Activated CD8-positive, alpha-beta memory T cell treated with anti-CD3 and anti-CD28 coated beads for 24 hours (primary cell): ENCODE results near the gene STIM2.

Experiments
- DNase-seq: peaks from one replicate; pipeline ENCODE4 v3.0.0-alpha.2; 2020

Gene STIM2

GRCh38 chr4:26907731-26908599, 47.3 kb downstream of the STIM2 start:
- no peak for DNase-seq

- no peak for DNase-seq
Observed at GRCh38 chr4:26909369-26909768, 48.7 kb downstream of the STIM2 start.

DNA sequence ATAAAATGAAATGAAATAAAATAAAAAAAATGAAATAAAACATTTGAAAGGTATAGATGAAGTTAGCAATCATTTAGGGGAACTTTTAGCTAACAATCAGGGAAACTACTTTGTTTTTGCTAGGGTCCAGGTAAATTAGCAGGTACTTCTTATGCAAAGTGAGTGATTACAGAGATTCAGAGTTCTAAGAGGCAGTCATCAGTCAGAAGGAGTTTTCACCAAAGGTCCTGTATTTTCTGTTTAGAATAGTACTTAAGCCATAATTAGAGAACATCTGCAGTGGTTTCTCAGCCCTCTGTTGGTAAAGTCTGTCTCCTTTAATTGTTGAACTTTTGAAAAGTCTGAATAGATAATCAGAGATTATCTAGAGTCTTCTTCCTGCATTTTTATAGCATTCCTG, 50.6 kb downstream of the STIM2 start:
- DNase-seq: no peak

DNA sequence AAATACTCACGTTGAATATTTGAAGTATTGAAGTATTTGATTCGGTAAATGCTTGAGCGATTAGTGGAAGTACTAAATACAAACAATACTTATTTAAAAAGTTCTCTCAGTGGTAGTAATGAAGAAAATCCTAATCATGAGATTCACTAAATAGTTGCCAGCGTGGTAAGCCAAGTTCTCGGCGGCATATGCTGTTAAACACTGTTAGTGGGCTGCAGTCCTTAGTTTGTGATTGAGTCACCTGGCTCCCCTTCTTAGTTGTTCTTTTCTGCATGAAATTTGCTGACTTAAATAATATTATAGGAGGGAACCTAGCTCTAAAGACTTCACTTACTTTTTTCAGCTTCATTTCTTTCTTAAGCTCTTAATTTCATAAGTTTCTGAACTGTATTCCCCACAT, 51.4 kb downstream of the STIM2 start:
- no peak for DNase-seq

GRCh38 chr4:26912810-26913209, 52.2 kb downstream of the STIM2 start:
- no peak for DNase-seq

- DNase-seq: no peak
Observed at GRCh38 chr4:26916195-26916594, 55.6 kb downstream of the STIM2 start.

DNA sequence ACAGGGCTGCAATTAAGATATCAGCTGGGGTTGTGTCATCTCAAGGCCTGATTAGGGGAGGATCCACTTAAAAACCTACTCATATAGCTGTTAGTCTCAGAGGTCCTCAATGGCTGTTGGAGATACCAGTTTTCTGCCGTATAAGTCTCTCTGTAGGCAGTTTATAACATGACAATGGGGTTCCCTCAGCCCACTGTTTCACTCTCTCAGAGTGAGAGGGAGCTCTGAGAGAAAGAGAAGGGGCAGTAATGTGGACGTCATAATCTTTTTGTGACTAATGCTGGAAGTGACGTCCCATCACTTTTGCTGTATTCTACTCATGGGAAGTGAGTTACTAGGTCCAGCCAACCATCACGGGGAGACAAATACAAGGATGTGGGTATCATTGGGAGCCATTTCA, 70.3 kb downstream of the STIM2 start:
- no peak for DNase-seq

DNA sequence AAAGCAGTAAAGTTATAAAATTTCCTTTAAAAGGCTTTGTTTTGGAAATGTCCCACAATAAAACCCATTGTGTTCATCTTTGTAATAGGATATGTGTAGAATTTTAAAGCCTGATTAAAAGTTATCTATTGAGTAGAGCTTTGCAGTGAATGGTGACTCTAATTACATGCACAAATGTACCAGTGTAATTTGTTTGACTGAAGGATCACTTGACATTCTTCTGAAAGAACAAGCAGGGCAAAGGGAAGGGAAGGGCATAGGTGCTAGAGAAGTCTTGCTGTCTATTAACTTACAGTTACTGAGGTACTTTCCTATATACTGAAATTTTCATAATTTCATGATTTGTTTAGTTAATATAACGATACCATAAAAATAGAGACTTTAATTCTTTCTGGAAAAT, 70.8 kb downstream of the STIM2 start:
- no peak for DNase-seq

- no peak for DNase-seq
Observed at GRCh38 chr4:26931966-26932365, 71.3 kb downstream of the STIM2 start.

GRCh38 chr4:26935397-26935796, 74.8 kb downstream of the STIM2 start:
- DNase-seq: no peak

DNA sequence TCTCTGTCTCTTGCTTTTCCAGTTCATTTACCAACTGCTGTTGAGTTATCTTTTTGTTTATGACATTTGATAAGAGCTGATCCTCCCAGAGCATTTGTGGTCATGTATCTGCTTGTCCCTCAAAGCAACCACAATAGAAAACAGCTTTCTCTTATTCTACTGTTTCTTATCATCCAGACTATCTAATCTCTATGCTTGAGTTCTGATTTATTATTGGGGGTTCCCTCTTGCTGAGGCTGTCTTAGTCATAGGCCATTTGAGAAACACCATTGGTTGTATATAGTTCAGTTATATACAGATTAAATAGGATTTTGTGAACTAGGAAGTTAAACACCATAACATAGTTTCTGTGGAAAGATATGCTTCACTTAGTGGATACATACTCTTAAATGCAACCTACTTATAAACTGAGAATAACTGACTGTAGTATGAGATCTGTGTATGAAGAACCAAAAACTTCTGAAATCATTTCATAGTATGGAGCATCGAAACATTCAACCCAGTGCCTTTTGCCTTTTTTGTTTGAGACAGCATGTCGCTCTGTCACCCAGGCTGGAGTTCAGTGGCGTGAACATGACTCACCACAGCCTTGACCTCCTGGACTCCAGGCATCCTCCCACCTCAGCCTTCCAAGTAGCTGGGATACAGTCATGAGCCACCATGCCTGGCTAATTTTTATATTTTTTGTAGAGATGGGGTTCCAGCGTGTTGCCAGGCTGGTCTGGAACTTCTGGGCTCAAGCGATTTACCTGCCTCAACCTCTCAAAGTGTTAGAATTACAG, 75.8 kb downstream of the STIM2 start:
- DNase-seq: no peak

DNA sequence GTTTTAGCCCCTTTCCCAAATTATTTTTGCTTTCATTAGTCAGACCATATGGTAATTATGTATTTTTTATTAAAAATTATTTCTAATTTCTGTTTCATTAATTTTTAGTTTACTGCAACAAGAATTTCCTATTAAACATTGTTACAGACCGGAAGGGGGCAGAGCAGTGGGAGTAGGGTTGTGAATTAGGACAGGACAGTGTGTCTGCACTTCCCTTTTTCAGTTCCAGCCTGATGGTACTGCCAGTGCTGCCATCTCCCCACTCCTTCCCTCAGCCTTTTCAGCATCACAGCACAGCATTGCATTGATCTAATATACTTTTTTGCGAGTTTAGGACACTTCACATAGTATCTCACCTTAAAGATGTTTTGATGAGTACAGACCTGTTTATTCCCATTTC, 76.5 kb downstream of the STIM2 start:
- DNase-seq: no peak

GRCh38 chr4:26937567-26937966, 76.9 kb downstream of the STIM2 start:
- DNase-seq: no peak

- no peak for DNase-seq
Observed at GRCh38 chr4:26938516-26938915, 77.9 kb downstream of the STIM2 start.

GRCh38 chr4:26941951-26942350, 81.3 kb downstream of the STIM2 start:
- no peak for DNase-seq

DNA sequence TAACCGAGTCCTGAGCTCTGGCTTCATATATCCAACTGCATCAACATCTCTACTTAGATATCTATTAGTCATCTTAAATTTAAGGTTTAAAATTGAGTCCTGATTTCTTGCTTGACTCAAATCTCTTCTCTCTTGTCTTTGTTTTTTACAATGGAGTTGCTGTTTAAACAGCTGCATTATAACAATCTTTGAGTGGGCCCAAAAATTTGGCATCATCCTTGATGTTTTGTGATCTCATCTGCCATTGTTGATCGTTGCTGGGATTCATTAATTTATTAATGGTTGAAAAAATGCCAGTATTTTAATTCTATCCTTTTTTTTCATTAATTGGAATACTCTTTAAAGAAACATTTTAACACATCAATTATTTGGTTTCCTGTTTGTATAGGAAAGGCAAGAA, 82.2 kb downstream of the STIM2 start:
- DNase-seq: no peak

GRCh38 chr4:26943391-26943790, 82.8 kb downstream of the STIM2 start:
- DNase-seq: no peak

GRCh38 chr4:26945794-26946193, 85.2 kb downstream of the STIM2 start:
- DNase-seq: no peak

DNA sequence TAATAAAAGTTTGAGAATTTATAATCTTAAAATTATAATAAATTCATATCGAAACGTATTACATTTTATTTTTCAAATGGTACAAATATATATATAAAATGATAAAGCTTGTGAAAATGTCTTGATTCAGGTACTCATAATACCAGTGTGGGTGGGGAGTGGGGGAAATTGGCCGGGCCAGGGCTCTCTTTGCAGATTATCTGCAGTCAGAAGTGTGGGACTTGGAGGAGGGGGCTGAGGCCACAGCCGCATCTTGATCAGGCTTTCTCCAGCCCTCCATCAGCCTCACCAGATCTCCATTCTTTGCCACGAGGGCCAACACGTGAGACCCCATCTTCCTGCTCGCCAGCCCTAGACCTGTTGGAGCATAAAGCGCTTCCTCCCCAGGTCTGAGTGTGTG, 86.7 kb downstream of the STIM2 start:
- DNase-seq: no peak

- no peak for DNase-seq
Observed at GRCh38 chr4:26950446-26950845, 89.8 kb downstream of the STIM2 start.

DNA sequence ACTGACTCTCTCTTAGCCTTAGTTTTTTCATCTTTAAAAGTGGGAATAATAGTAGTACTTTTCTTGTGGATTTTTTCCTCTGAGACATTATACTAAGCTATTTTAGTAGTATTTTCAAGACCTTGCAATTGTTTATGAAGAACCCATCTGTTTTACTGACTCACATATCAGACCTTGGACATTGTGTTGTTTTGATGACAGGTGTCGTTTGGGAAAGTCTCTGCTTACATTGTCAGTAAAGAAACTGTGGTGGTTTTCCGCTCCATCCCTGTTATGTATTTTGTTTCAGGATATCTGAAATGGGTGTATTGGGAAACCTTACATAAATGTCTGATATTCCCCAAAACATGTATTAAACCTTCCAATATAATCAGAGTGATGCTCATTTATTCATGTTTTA, 92.2 kb downstream of the STIM2 start:
- no peak for DNase-seq

GRCh38 chr4:26953366-26953765, 92.7 kb downstream of the STIM2 start:
- no peak for DNase-seq

GRCh38 chr4:26953770-26954423, 93.3 kb downstream of the STIM2 start:
- DNase-seq: no peak

DNA sequence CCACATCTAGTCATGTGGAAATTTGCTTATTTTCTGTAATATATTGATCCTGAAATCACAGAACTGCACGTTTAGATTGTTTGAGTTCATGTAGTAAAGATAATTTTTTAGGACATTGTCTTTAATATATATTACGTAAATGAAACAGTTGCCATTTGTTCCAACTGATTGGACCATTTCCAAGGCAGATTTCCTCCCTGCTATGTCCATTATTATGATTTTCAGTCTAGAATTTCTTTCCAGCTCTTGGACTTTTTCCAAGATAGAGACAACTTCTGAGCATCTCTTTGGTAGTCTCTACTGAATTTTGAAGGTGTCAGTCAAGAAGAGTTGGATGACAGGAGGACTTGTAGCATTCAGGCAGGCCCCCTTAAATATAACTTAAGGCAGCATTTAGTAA, 94.6 kb downstream of the STIM2 start:
- DNase-seq: no peak
